Activated CD4-positive, alpha-beta memory T cell treated with anti-CD3 and anti-CD28 coated beads for 36 hours (primary cell): ENCODE measurements around the gene TAF1D. TPM values are rescaled to one million over a fixed set of nuclear protein-coding genes. Genes with fewer than 3 reads are reported as not detected.

Experiments
- CTCF ChIA-PET: fragments of 350-600 bp; sonication (Branson Sonifier 250); formaldehyde crosslinking; loops from one replicate; lab custom pipeline; 2021; ENCODE audit warnings: antibody characterized with exemption, inconsistent platforms; lab: Charles Lee
- POLR2A ChIA-PET: fragments of 350-600 bp; sonication (Branson Sonifier 250); formaldehyde crosslinking; loops from one replicate; lab custom pipeline; 2021; ENCODE audit warnings: antibody characterized with exemption; lab: Charles Lee
- DNase-seq: peaks from one replicate; pipeline ENCODE4 v3.0.0-alpha.2; 2020
- H3K27ac Mint-ChIP-seq: one replicate; pipeline ENCODE4 v1.8.0; 2021; ENCODE audit warnings: mixed read lengths
- H3K27me3 Mint-ChIP-seq: one replicate; pipeline ENCODE4 v1.8.0; 2021; ENCODE audit warnings: mixed read lengths
- H3K36me3 Mint-ChIP-seq: one replicate; pipeline ENCODE4 v1.8.0; 2021; ENCODE audit warnings: mixed read lengths
- H3K4me1 Mint-ChIP-seq: one replicate; pipeline ENCODE4 v1.8.0; 2021; ENCODE audit warnings: low read depth, mixed read lengths
- H3K4me3 Mint-ChIP-seq: one replicate; pipeline ENCODE4 v1.8.0; 2021; ENCODE audit warnings: mild to moderate bottlenecking, mixed read lengths
- H3K9me3 Mint-ChIP-seq: one replicate; pipeline ENCODE4 v1.8.0; 2021; ENCODE audit warnings: mixed read lengths
- intact Hi-C: fragments of 100-400 bp; cut with micrococcal nuclease; formaldehyde crosslinking; loops from one replicate; pipeline ENCODE4 v1.15.1; 2023
- microRNA-seq: library from miRNA; unstranded; fragments of <30 nt; microRNA quantifications from one replicate; pipeline ENCODE4 v1.2.0, GENCODE V29; 2022; ENCODE audit warnings: borderline number of aligned reads, borderline microRNAs expressed, borderline replicate concordance
- total RNA-seq, 2 experiments: library from RNA; stranded (reverse); gene quantifications; one replicate each; pipeline ENCODE4 v1.2.3, GENCODE V29; 2021

Gene TAF1D
- total RNA-seq, 2 experiments from 2014 or later = 325 to 342 TPM

GRCh38 chr11:93686812-93687211 lies 54.5 kb downstream of the TAF1D start:
- no peak for DNase-seq
- Mint-ChIP-seq H3K27ac (no peak overlapping the region), H3K4me3 (no peak overlapping the region), H3K27me3 (no peaks in the 10 kb centered on the region), H3K4me1 (peaks cover 17% of the 10 kb centered on the region), H3K36me3 (peaks cover 68% of the 10 kb centered on the region), H3K9me3 (no peaks in the 10 kb centered on the region)
- intact Hi-C loops = no loop called here
- POLR2A ChIA-PET = interaction anchor here (0.7 kb wide), 1 partner anchor 690 kb away, joined by 4 read pairs; no protein-coding TSS in a partner anchor
- CTCF ChIA-PET = interaction anchor here (1.4 kb wide), 1 partner anchor 453 kb away, joined by 5 read pairs; no protein-coding TSS in a partner anchor

DNA sequence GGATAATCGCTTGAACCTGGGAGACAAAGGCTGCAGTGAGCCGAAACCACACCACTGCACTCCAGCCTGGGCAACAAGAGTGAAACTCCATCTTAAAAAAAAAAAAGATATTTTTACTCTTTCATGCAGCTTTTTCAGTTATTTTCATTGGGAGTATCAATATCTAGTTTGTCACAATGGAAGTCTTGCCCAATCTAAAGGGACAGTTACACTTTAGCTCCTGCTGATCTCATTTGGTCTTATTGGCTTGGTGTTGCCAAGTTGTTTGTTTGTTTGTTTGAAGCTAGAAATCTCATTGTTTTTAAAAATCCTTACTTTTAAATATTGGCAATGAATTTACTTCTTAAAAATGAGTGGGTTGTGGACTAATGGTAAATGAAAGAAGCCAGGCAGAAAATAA lies 55.1 kb downstream of the TAF1D start:
- intact Hi-C loops = no loop called here
- no peak for DNase-seq
- no peaks in the 10 kb centered on the region for H3K9me3 Mint-ChIP-seq
- H3K27me3 Mint-ChIP-seq = no peaks in the 10 kb centered on the region
- POLR2A ChIA-PET = interaction anchor here (0.7 kb wide), 1 partner anchor 691 kb away, joined by 4 read pairs; no protein-coding TSS in a partner anchor
- H3K4me1 Mint-ChIP-seq = peaks cover 17% of the 10 kb centered on the region
- H3K36me3 Mint-ChIP-seq = peaks cover 69% of the 10 kb centered on the region
- CTCF ChIA-PET = interaction anchor here (1.4 kb wide), 1 partner anchor 452 kb away, joined by 5 read pairs; no protein-coding TSS in a partner anchor
- no peak overlapping the region for H3K27ac Mint-ChIP-seq
- H3K4me3 Mint-ChIP-seq = no peak overlapping the region

Small RNA genes within 50 kb of the gene (microRNA-seq; reads per million reads assigned to microRNA genes)
- 38.1 reads per million, percentile 53 among the genes with 10 or more reads in this experiment for gene MIR1304

Other genes starting within 250 kb of the TAF1D start
- gene SMCO4, start 198.1 kb downstream of the TAF1D start, total RNA-seq = 10 to 100 TPM; 40.9 to 41.2 TPM
- gene CEP295, start 79.8 kb downstream of the TAF1D start, total RNA-seq = 10 to 100 TPM; 28.0 to 28.4 TPM
- 10 to 100 TPM; 21.6 to 23.7 TPM for gene C11orf54, start 177 bp upstream of the TAF1D start, total RNA-seq
- gene MED17, start 42.8 kb upstream of the TAF1D start, total RNA-seq = 10 to 100 TPM; 32.3 to 34.7 TPM
- gene VSTM5, start 109.1 kb upstream of the TAF1D start, total RNA-seq = not detected